GM23338 (cell line): Measurements from ENCODE around the gene PIGC. TPM values are rescaled to one million over a fixed set of nuclear protein-coding genes. Genes with fewer than 3 reads are reported as not detected.

Source experiments
- ATAC-seq: fragments of 200-7000 bp; cut with Tn5 transposase; 3 replicates; pipeline ENCODE4 v1.9.1; 2020
- DNase-seq: peaks from one replicate; pipeline ENCODE4 v3.0.0-alpha.2; 2015; ENCODE audit warnings: low spot score
- H2AFZ ChIP-seq: fragments of 200-600 bp; sonication (generic); 2 replicates; pipeline ENCODE4 v1.8.0; 2016; ENCODE audit warnings: antibody characterized with exemption, mild to moderate bottlenecking, moderate library complexity
- H3F3A ChIP-seq: fragments of 200-600 bp; sonication (generic); replicated peaks from 2 replicates; pipeline ENCODE4 v1.8.0; 2017; ENCODE audit warnings: antibody characterized with exemption, mixed run types, low read depth
- H3K27ac ChIP-seq: fragments of 200-600 bp; sonication (generic); 2 replicates; pipeline ENCODE4 v1.6.1; 2016; ENCODE audit warnings: low read depth
- H3K27me3 ChIP-seq: fragments of 200-600 bp; sonication (generic); 2 replicates; pipeline ENCODE4 v1.8.0; 2016; ENCODE audit warnings: mild to moderate bottlenecking, mixed run types, moderate library complexity; ENCODE audit not compliant: insufficient read depth
- H3K36me3 ChIP-seq: fragments of 200-600 bp; sonication (generic); 2 replicates; pipeline ENCODE4 v1.8.0; 2016; ENCODE audit warnings: mild to moderate bottlenecking; ENCODE audit not compliant: insufficient read depth
- H3K4me1 ChIP-seq: fragments of 200-600 bp; sonication (generic); 2 replicates; pipeline ENCODE4 v1.8.0; 2016; ENCODE audit warnings: mild to moderate bottlenecking, moderate library complexity; ENCODE audit not compliant: insufficient read depth
- H3K4me2 ChIP-seq: fragments of 200-600 bp; sonication (generic); 2 replicates; pipeline ENCODE4 v1.7.1; 2017; ENCODE audit warnings: mixed run types
- H3K4me3 ChIP-seq: fragments of 200-600 bp; sonication (generic); 2 replicates; pipeline ENCODE4 v1.6.1; 2016; ENCODE audit warnings: mixed run types
- H3K79me2 ChIP-seq: fragments of 200-600 bp; sonication (generic); replicated peaks from 2 replicates; pipeline ENCODE4 v1.8.0; 2017; ENCODE audit warnings: mild to moderate bottlenecking; ENCODE audit not compliant: insufficient read depth
- H3K9me2 ChIP-seq: fragments of 200-600 bp; sonication (generic); 2 replicates; pipeline ENCODE4 v1.8.0; 2017; ENCODE audit not compliant: insufficient read depth
- H4K20me1 ChIP-seq: fragments of 200-600 bp; sonication (generic); replicated peaks from 2 replicates; pipeline ENCODE4 v1.8.0; 2017; ENCODE audit warnings: mild to moderate bottlenecking; ENCODE audit not compliant: insufficient read depth
- H3K27ac Mint-ChIP-seq: 2 replicates; pipeline ENCODE4 v1.8.0; 2020; ENCODE audit warnings: inconsistent platforms, mild to moderate bottlenecking, moderate library complexity, mixed read lengths
- H3K27me3 Mint-ChIP-seq: 3 replicates; pipeline ENCODE4 v1.8.0; 2022; ENCODE audit warnings: low read depth, mild to moderate bottlenecking, moderate library complexity, mixed read lengths, inconsistent platforms; ENCODE audit not compliant: insufficient read depth, poor library complexity
- H3K36me3 Mint-ChIP-seq: 3 replicates; pipeline ENCODE4 v1.8.0; 2021; ENCODE audit warnings: low read depth, mild to moderate bottlenecking, inconsistent platforms, moderate library complexity, mixed read lengths
- H3K4me1 Mint-ChIP-seq: 3 replicates; pipeline ENCODE4 v1.8.0; 2020; ENCODE audit warnings: mild to moderate bottlenecking, inconsistent platforms, mixed read lengths
- H3K4me3 Mint-ChIP-seq: 3 replicates; pipeline ENCODE4 v1.8.0; 2021; ENCODE audit warnings: moderate library complexity, mild to moderate bottlenecking, inconsistent platforms, mixed read lengths
- H3K9me3 Mint-ChIP-seq: 3 replicates; pipeline ENCODE4 v1.8.0; 2020; ENCODE audit warnings: moderate library complexity, mild to moderate bottlenecking, inconsistent platforms, mixed read lengths
- CREB1 ChIP-seq: fragments of 250-450 bp; sonication (Bioruptor Pico); IDR thresholded peaks from 2 replicates; pipeline ENCODE4 v1.5.0; 2020; ENCODE audit warnings: low read depth, mild to moderate bottlenecking, moderate library complexity
- CTCF ChIP-seq, 2 experiments: fragments of 200-600 bp in 1 of 2; sonication (generic) in 1 of 2; conservative IDR thresholded peaks; 2 replicates each; pipeline versions ENCODE4 v1.5.1 to v1.6.1; 2016 to 2017; ENCODE audit warnings: antibody characterized with exemption in 2 of 2, low read depth in 2 of 2, mild to moderate bottlenecking in 2 of 2, moderate library complexity in 1 of 2
- ETS1 ChIP-seq: IDR thresholded peaks from 2 replicates; pipeline ENCODE4 v1.6.1; 2016; ENCODE audit warnings: antibody characterized with exemption
- EZH2 ChIP-seq: fragments of 200-600 bp; sonication (generic); IDR thresholded peaks from one replicate; pipeline ENCODE4 v1.8.0; 2017; ENCODE audit warnings: antibody characterized with exemption, mild to moderate bottlenecking, low read depth; ENCODE audit not compliant: unreplicated experiment
- EZH2phosphoT487 ChIP-seq: fragments of 200-600 bp; sonication (generic); IDR thresholded peaks from one replicate; pipeline ENCODE4 v1.8.1; 2018; ENCODE audit warnings: antibody characterized with exemption; ENCODE audit not compliant: unreplicated experiment
- JUNB ChIP-seq: IDR thresholded peaks from one replicate; pipeline ENCODE4 v1.6.1; 2016; ENCODE audit warnings: antibody characterized with exemption; ENCODE audit not compliant: unreplicated experiment
- NANOG ChIP-seq: IDR thresholded peaks from 2 replicates; pipeline ENCODE4 v1.6.1; 2016; ENCODE audit warnings: antibody characterized with exemption, borderline replicate concordance
- POLR2AphosphoS5 ChIP-seq: IDR thresholded peaks from 2 replicates; pipeline ENCODE4 v1.6.1; 2016; ENCODE audit warnings: antibody characterized with exemption, low read depth
- REST ChIP-seq: IDR thresholded peaks from one replicate; pipeline ENCODE4 v1.6.1; 2018; ENCODE audit warnings: antibody characterized with exemption; ENCODE audit not compliant: unreplicated experiment
- STAT1 ChIP-seq: IDR thresholded peaks from one replicate; pipeline ENCODE4 v1.6.1; 2016; ENCODE audit warnings: antibody characterized with exemption; ENCODE audit not compliant: unreplicated experiment
- ZNF114 ChIP-seq: fragments of 250-450 bp; sonication (Bioruptor Pico); IDR thresholded peaks from 2 replicates; pipeline ENCODE4 v1.5.0; 2020; ENCODE audit warnings: mild to moderate bottlenecking, moderate library complexity
- ZNF331 ChIP-seq: fragments of 250-450 bp; sonication (Bioruptor Pico); IDR thresholded peaks from 2 replicates; pipeline ENCODE4 v1.5.0; 2020; ENCODE audit warnings: low read depth, mild to moderate bottlenecking, moderate library complexity
- ZNF462 ChIP-seq: fragments of 250-450 bp; sonication (Bioruptor Pico); IDR thresholded peaks from 2 replicates; pipeline ENCODE4 v1.5.0; 2020; ENCODE audit warnings: mild to moderate bottlenecking, moderate library complexity
- polyA plus RNA-seq: library from polyadenylated mRNA; unstranded; fragments of >200 nt; fragmentation: Nextera tagmentation; extraction: Ambion mirVana; gene quantifications from 2 replicates; pipeline ENCODE4 v1.2.1, GENCODE V29; 2016
- total RNA-seq: library from RNA; depleted of rRNA; stranded (reverse); fragments of >200 nt; shearing (Covaris generic); gene quantifications from 2 replicates; pipeline ENCODE4 v1.2.3, GENCODE V29; 2014

Gene PIGC
- total and polyA plus RNA-seq, 2 experiments from 2014 or later = 22.5 to 28.1 TPM

- TF ChIP-seq JUNB = no peak
- TF ChIP-seq ETS1 = no peak
- no peak for TF ChIP-seq POLR2AphosphoS5
- TF ChIP-seq ZNF331 = no peak
- no peak for TF ChIP-seq NANOG
- TF ChIP-seq CTCF (conservative IDR thresholded peaks at IDR 0.05; ENCODE audit: low read depth in 2 of 2) = no peak
- no peak for TF ChIP-seq REST
- no peak for TF ChIP-seq ZNF114 (CRISPR knock-in tag)
- TF ChIP-seq CREB1 = no peak
- no peak for TF ChIP-seq ZNF462 (CRISPR knock-in tag)
- no peak for TF ChIP-seq EZH2phosphoT487
- TF ChIP-seq STAT1 = no peak
- TF ChIP-seq EZH2 = no peak
- Histone ChIP-seq H3K4me3 (no peak overlapping the region), H3K27me3 (no peaks in the 10 kb centered on the region), H3K4me2 (no peak overlapping the region), H2AFZ (no peak overlapping the region), H3K9me2 (no peaks in the 10 kb centered on the region), H3K79me2 (no peaks in the 10 kb centered on the region), H3K36me3 (no peaks in the 10 kb centered on the region), H3K27ac (no peak overlapping the region), H3K4me1 (peaks cover 11% of the 10 kb centered on the region; the same call in 1 of the 2 replicates), H4K20me1 (no peaks in the 10 kb centered on the region), H3F3A (no peaks in the 10 kb centered on the region)
- peaks cover 2% of the 10 kb centered on the region for H3K27me3 Mint-ChIP-seq
- ATAC-seq (no peak), DNase-seq (no peak)
- no peak overlapping the region for H3K27ac Mint-ChIP-seq
- peaks cover 9% of the 10 kb centered on the region; the same call in 2 of the 3 replicates for H3K4me1 Mint-ChIP-seq
- no peaks in the 10 kb centered on the region for H3K36me3 Mint-ChIP-seq
- H3K4me3 Mint-ChIP-seq = no peak overlapping the region
- H3K9me3 Mint-ChIP-seq = no peaks in the 10 kb centered on the region; the same call in 1 of the 3 replicates
These were observed 13.8 kb downstream of the PIGC start for GRCh38 chr1:172430128-172430454.
